HG02885 (cell line): ENCODE data around the gene RBMS3.
"Not testable (repeated sequence)": the region's sequence is repeated elsewhere in the genome, so short reads cannot be mapped to it uniquely, and the experiment has no call there.

Source experiments
- ATAC-seq: cut with Tn5 transposase; IDR thresholded peaks from one replicate; pipeline ENCODE4 v1.9.1; 2021; ENCODE audit warnings: mild to moderate bottlenecking; ENCODE audit not compliant: unreplicated experiment, poor library complexity

The RBMS3 gene

GRCh38 chr3:30017901-30018300 is 737.0 kb downstream of the RBMS3 start:
- no peak for ATAC-seq

GRCh38 chr3:30020380-30020779 is 739.5 kb downstream of the RBMS3 start:
- ATAC-seq: no peak

- ATAC-seq: no peak
Measured at GRCh38 chr3:30024466-30024865, 743.6 kb downstream of the RBMS3 start.

DNA sequence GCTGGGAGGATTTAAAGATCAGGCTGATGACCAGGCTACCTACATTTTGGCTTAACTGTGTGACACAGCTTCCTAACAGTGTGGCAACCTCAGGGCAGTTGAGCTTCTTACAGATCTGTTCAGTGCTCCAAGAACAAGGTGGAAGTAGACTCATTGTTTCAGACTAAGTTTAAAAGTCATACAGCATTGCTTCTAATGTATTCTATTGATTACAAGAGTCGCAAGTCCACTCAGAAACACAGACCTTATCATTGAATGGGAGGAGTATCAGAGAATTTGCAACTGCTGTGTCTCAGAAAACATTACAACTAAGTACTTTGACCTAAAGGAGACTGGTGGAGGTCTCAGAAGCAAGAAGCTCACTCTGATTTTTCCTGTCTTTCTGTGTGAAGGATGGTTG is 746.0 kb downstream of the RBMS3 start:
- ATAC-seq: no peak

GRCh38 chr3:30034246-30034991 is 753.5 kb downstream of the RBMS3 start:
- no peak for ATAC-seq

- no peak for ATAC-seq
Measured at GRCh38 chr3:30035935-30036567, 755.2 kb downstream of the RBMS3 start.

DNA sequence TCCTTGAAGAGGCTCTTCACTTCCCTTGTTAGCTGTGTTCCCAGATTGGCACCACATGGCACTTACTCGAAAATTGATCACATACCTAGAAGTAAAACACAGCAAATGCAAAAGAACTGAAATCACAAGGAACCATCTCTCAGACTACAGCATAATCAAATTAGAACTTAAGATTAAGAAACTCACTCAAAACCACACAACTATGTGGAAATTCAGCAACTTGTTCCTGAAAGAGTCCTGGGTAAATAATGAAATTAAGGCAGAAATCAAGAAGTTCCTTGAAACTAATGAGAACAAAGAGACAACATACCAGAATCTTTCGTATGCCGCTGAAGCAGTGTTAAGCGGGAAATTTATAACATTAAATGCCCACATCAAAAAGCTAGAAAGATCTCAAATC is 759.3 kb downstream of the RBMS3 start:
- no peak for ATAC-seq

DNA sequence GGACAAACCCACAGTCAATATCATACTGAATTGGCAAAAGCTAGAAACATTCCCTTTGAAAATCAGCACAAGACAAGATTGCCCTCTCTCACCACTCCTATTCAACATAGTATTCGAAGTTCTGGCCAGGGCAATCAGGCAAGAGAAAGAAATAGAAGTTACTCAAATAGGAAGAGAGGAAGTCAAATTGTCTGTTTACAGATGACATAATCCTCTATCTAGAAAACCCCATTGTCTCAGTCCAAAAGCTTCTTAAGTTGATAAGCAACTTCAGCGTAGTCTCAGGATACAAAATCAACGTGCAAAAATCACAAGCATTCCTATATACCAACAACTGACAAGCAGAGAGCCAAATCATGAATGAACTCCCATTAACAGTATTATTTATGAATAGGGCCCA is 760.6 kb downstream of the RBMS3 start:
- ATAC-seq: not testable (repeated sequence)

GRCh38 chr3:30042274-30042859 is 761.5 kb downstream of the RBMS3 start:
- ATAC-seq: peak; percentile 77

DNA sequence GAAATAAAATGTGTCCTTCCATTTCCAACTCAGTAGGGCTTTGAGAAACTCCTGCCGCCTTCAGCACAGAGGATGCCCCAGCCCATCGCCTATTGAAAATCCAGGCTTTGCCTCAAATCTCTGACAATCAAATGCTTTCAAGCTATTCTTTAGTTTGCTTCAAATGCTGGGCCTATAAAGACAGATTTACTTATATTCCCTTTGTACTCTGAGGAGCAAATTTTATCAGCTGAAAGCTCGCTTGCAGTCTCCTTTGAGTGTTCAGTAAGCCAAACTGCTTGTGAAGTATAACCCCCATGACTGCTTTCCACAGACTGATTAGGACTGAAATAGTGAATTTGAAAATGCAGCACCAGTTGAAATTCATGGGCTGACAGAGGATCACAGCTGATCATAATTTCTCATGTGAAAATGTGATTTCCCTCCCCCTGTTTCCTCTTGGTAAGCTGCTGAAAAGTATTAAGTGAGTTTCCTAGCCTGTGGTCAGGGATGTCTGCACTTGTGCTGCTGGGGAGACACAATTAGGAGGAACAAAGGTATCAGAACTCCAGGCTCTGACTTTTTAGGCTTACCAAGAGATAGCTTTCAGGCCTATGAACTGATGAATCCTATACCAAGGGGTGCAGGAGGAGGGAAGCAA is 762.2 kb downstream of the RBMS3 start:
- ATAC-seq: no peak

DNA sequence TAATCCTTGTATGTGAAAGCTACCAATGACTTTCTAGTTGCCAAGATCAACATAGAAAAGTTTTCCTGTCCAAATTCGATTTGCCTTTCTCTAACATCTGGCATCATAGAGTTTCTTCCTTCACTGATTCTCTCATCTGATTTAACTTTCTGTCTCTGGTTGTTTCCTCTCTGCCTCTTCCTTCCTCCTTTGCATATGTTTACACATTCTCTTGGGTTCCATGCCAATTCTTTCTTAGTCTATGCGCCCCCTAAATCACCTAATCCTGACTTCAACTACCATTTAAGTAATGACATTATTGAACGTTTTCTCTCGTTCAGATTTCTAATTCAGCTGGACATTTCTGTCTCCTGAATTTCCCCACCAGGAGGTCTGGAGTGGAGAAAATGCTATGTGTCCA is 763.6 kb downstream of the RBMS3 start:
- ATAC-seq: no peak

DNA sequence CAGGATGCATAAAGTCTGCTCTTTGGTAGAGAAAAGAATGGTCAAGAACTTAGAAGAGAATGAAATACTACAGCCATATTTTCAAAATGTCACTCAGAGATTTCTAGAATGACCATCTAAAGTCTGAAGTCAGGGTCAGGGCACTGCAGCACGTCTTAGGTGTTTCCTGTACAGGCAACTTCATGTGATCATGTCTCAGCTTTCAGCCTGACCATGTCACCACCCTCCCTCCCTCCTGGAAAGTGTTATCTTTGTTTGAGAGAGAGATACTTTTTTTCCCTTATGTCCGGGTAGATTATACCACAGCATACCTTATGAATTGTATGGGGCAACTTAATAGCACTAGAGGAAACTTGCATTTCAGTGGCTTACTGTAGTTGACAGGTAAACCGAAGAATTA is 767.6 kb downstream of the RBMS3 start:
- ATAC-seq: no peak

DNA sequence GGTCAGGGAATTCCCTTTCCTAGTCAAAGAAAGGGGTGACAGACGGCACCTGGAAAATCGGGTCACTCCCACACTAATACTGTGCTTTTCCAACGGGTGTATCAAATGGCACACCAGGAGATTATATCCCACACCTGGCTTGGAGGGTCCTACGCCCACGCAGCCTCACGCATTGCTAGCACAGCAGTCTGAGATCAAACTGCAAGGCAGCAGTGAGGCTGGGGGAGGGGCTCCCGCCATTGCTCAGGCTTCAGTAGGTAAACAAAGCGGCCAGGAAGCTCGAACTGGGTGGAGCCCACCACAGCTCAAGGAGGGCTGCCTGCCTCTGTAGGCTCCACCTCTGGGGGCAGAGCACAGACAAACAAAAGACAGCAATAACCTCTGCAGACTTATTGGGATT is 769.2 kb downstream of the RBMS3 start:
- not testable (repeated sequence) for ATAC-seq

GRCh38 chr3:30059240-30059639 is 778.4 kb downstream of the RBMS3 start:
- ATAC-seq: no peak
